Stimulated activated CD4-positive, alpha-beta T cell treated with anti-CD3 and anti-CD28 coated beads, Interleukin-15, amount 100 ng/mL, for 48 hours (primary cell): ENCODE results near the gene GAL3ST1.
A peak's percentile ranks its signal among the peaks of the same experiment; 100 is the strongest.
"Not testable (repeated sequence)": the region's sequence is repeated elsewhere in the genome, so short reads cannot be mapped to it uniquely, and the experiment has no call there.

Experiments used
- DNase-seq, 2 donors: peaks; one replicate each; pipeline ENCODE4 v3.0.0-alpha.2; 2020; ENCODE audit warnings: low read depth in 2 of 2

Gene GAL3ST1

GRCh38 chr22:30574095-30574981 is at the start of gene GAL3ST1:
GAL3ST1 (minus strand) TSS chr22:30574665; CDS start chr22:30557392, 17,273 bp downstream.
- no peak for DNase-seq

GRCh38 chr22:30619909-30620308 is 45.4 kb upstream of the GAL3ST1 start:
- DNase-seq, result not testable (repeated sequence)

GRCh38 chr22:30617819-30618218 is 43.4 kb upstream of the GAL3ST1 start:
- no peak for DNase-seq

GRCh38 chr22:30615543-30615954 is 41.1 kb upstream of the GAL3ST1 start:
- no peak for DNase-seq

- DNase-seq, result no peak
Measured at GRCh38 chr22:30614879-30615278, 40.4 kb upstream of the GAL3ST1 start.

GRCh38 chr22:30614268-30614667 is 39.8 kb upstream of the GAL3ST1 start:
- DNase-seq, result no peak

GRCh38 chr22:30612789-30613188 is 38.3 kb upstream of the GAL3ST1 start:
- no peak for DNase-seq

GRCh38 chr22:30611197-30611596 is 36.7 kb upstream of the GAL3ST1 start:
- no peak for DNase-seq

GRCh38 chr22:30610299-30610698 is 35.8 kb upstream of the GAL3ST1 start:
- DNase-seq, result no peak

GRCh38 chr22:30609260-30610185 is 35.1 kb upstream of the GAL3ST1 start:
- peak in 1 of 2 donors; percentile 29 for DNase-seq

- DNase-seq, result no peak
Measured at GRCh38 chr22:30607939-30608338, 33.5 kb upstream of the GAL3ST1 start.

- no peak for DNase-seq
Measured at GRCh38 chr22:30607300-30607930, 33.0 kb upstream of the GAL3ST1 start.

- DNase-seq, result peak; percentile 18 to 41
Measured at GRCh38 chr22:30606455-30607299, 32.2 kb upstream of the GAL3ST1 start, which contains the start of gene TCN2. TCN2 (plus strand) TSS chr22:30607174; CDS start chr22:30607332, 158 bp downstream.

GRCh38 chr22:30605449-30606110 is 31.1 kb upstream of the GAL3ST1 start:
- peak; percentile 12 to 43 for DNase-seq

- DNase-seq, result no peak
Measured at GRCh38 chr22:30604723-30605122, 30.3 kb upstream of the GAL3ST1 start.

GRCh38 chr22:30603801-30604200 is 29.3 kb upstream of the GAL3ST1 start:
- no peak for DNase-seq

- DNase-seq, result no peak
Measured at GRCh38 chr22:30602049-30602448, 27.6 kb upstream of the GAL3ST1 start.

GRCh38 chr22:30601464-30601863 is 27.0 kb upstream of the GAL3ST1 start:
- DNase-seq, result no peak

GRCh38 chr22:30600921-30601320 is 26.5 kb upstream of the GAL3ST1 start:
- no peak for DNase-seq

- no peak for DNase-seq
Measured at GRCh38 chr22:30598986-30599385, 24.5 kb upstream of the GAL3ST1 start.
